ENCODE results near the gene MOBP.

Gene MOBP

GRCh38 chr3:39467394-39468107, at the start of gene MOBP:
Gene MOBP, plus strand, starts transcription at chr3:39467680. Its CDS starts 34,390 bp downstream, at chr3:39502070.
- no peak for DNase-seq

GRCh38 chr3:39418556-39419225, 48.8 kb upstream of the MOBP start:
- DNase-seq, result peak; percentile 32

DNA sequence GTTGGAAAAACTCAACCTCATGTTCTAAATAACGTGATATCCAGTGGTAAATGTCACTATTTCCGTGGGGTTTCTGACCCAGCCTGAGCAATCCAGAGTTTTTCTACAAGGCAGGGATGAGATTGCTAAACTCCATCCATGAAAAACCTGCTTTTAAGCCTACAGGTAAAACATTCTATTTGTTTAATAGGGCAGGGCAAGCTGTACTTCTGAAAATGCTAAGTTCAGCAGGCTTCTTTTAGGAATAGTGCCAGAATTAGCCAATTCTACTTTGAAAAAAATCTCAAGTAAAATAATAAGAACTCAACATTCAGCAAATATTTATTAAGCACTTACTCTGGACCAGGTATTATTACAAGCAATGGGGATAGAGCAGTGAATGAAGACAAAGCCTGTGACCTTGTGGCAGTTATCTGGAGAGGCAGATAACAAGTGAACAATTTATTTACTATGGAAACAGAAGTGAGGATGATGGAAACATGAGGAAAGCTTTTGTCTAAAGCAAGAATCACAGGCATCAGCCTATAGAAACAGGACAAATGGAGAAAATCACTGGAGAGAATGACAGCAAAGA, 47.7 kb upstream of the MOBP start:
- no peak for DNase-seq

- DNase-seq, result no peak
Measured at GRCh38 chr3:39420543-39420942, 46.9 kb upstream of the MOBP start.

GRCh38 chr3:39423436-39423970, 44.0 kb upstream of the MOBP start:
- no peak for DNase-seq

DNA sequence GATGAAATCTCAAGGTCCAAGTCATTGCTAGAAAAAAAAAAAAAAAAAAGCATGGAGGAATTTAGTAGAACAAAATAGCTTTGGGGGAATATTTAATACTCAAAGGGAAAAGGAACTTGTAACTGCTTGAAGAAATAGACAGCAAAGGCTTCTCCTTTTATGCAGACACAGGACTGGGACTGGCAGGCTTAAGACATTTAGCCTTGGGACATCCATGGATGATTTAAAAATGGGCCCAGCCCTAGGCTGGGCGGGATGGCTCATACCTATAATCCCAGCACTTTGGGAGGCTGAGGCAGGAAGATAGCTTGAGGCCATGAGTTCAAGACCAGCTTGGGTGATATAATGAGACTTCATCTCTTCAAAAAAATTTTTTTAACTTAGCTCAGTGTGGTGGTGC, 41.2 kb upstream of the MOBP start:
- DNase-seq, result no peak

GRCh38 chr3:39427506-39427905, 40.0 kb upstream of the MOBP start:
- DNase-seq, result no peak

DNA sequence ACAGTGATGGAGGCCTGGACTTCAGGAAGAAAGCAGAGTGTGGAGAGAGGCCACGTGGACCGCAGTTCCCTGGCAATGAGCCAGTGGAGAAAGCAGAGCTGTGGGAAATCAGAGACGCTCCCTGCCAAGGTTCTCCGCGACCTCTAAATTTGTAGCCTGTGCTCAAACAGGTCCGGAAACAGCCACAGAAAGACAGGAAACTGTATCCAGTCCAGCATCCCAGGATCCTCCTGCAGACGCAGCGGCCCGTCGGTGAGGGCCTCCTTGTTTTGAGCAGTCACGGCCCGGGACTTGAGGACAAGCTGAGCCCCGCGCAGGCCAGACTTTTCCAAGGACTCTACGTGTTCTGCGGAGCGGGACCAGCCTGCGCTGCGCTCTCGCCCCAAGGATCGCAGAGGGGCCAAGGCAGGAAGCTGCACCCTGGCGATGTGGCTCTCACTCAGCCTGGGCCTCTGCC, 38.7 kb upstream of the MOBP start:
- no peak for DNase-seq

DNA sequence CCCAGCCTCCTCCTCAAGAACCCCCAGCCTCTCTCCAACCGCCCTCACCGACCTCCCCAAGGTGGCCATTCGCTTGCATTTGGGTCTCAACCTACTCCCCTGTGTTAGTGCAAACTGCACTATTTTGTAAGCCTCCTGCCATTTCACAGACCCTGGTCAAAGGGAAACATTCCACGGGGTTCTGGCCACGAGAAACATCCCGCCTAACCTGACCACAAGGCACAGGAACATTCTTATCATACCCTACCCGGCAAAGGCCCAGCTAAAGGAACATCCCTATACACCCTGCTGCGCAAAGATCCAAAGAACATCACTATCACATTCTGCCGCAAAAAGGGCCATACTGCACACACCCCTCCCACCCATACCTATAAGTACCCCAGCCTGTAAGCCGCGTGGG, 38.0 kb upstream of the MOBP start:
- DNase-seq, result no peak

DNA sequence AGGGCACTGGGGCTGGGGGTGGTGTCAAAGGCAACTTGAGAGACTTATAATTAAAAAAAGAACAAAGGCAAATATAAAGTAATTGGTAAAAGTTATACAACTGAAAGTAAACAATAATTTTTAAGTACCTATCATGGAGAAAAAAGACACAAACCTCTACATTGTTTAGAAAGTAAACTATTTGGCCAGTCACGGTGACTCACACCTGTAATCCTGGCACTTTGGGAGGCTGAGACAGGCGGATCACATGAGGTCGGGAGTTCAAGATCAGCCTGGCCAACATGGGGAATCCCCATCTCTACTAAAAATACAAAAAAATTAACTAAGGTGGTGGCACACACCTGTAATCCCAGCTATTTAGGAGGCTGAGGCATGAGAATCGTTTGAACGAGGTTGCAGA, 35.1 kb upstream of the MOBP start:
- no peak for DNase-seq

- DNase-seq, result no peak
Measured at GRCh38 chr3:39433642-39434041, 33.8 kb upstream of the MOBP start.

- no peak for DNase-seq
Measured at GRCh38 chr3:39434574-39434973, 32.9 kb upstream of the MOBP start.

DNA sequence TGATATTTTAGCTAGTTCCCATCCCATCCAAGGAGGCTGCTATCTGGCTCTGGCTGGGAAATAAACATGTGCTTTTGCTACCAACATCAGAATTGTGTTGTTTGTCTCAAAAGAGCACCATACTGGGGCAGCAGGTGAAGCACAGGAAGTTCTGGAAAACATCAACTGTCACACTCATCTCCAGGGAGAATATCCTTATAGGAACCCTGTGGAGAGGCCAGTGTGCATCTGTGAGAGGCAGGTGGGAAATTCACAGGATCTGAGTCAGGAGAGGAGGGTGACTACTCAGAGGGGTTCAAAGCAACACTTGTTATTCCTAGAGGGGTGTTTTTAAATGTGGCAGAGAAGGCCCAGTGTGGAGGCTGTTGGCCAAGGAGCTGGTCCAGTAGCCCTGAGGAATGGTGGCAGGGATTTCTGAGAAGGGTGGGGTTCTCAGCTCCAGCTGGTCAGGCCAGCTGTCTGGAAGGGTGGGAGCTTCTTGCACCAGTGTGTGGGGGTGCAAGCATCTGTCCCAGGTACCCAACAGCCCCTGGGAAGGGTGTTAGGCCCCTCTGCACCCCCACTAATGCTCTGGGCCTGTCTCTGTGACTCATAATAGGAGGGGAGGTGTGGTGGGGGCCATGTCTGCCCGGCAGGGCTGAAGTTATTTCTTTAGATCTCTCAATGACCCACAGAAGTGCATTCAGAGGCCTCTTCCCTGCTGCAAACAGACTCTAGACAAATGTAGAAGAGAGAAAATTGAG, 32.3 kb upstream of the MOBP start:
- no peak for DNase-seq

- DNase-seq, result no peak
Measured at GRCh38 chr3:39438880-39439279, 28.6 kb upstream of the MOBP start.

DNA sequence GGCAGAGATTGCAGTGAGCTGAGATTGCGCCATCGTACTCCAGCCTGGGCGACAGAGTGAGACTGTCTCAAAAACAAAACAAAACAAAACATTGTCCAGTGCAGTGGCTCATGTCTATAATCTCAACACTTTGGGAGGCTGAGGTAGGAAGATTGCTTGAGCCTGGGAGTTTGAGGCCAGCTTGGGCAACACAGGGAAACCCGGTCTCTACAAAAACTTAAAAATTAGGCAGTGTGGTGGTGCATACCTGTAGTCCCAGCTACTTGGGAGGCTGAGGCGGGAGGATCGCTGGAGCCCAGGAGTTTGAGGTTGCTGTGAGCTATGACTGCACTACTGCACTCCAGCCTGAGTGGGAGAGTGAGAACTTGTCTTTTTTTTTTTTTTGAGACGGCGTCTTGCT, 27.2 kb upstream of the MOBP start:
- DNase-seq, result no peak

- no peak for DNase-seq
Measured at GRCh38 chr3:39443530-39443929, 23.9 kb upstream of the MOBP start.

GRCh38 chr3:39445927-39446326, 21.6 kb upstream of the MOBP start:
- peak; percentile 80 for DNase-seq

GRCh38 chr3:39446444-39446843, 21.0 kb upstream of the MOBP start:
- no peak for DNase-seq

DNA sequence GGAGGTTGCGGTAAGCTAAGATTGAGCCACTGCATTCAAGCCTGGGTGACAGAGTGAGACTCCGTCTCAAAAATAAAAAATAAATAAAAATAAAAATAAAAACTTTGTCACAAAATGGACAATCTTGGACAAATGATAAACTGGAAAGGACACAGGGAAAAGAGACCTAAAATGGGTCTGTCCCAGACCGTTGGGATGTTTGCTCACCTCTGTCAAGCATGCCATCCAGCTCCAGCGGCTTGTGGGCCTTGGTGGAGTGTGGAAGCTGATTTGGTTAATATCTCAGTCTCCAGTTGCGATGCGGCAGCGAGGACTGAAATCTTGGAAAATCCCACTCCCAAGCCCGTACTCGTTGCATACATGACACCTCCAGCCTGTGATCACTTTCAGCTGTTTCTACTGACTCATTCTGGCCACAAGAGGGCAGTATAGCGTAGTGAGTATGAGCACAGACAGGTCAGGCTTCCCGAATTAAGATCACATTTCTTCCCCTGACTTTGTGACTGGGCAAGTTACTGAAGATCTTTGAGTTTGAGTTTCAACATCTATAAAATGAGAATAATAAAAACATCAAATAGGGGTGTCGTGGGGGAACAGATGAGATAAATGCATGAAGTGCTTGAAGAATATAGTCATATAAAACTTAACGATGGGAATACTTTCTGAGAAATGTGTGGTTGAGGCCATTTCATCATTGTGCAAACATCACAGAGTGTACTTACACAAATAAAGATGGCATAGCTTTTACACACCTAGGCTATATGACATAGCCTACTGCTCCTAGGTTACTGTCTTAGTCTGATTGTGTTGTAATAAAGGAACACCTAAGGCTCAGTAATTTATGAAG, 19.6 kb upstream of the MOBP start:
- DNase-seq, result peak; percentile 48

- DNase-seq, result no peak
Measured at GRCh38 chr3:39448506-39449233, 18.8 kb upstream of the MOBP start.

DNA sequence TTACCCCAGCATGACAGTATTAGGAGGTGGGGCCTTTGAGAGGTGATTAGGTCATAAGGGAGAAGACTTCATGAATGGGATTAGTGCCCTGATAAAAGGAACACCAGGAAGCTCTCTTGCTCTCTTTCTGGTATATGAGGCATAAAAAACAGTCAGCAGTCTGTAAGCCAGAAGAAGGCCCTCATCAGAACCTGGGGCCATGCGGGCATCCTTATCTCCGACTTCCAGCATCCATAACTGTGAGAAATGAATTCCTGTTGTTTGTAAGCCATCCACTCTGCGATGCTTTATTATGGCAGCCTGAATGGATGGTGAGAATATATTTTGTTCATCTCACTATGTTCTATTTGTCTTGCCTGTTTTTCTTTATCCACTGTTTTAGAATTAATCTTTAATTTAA, 17.7 kb upstream of the MOBP start:
- DNase-seq, result no peak

GRCh38 chr3:39453134-39453533, 14.3 kb upstream of the MOBP start:
- DNase-seq, result no peak
